ENCODE data around the gene CHMP2A.
"Not testable (repeated sequence)": the region's sequence is repeated elsewhere in the genome, so short reads cannot be mapped to it uniquely, and the experiment has no call there.

The CHMP2A gene

GRCh38 chr19:58547323-58548312, 7.3 kb downstream of the CHMP2A start:
- no peak overlapping the region for H3K4me3 ChIP-seq (ENCODE audit: low read depth, low read length)
- DNase-seq (ENCODE audit: low read depth), result no peak
- no peak for TF ChIP-seq CTCF (IDR thresholded peaks at IDR 0.05; ENCODE audit: control insufficient read depth, extremely low read depth, insufficient read depth)

DNA sequence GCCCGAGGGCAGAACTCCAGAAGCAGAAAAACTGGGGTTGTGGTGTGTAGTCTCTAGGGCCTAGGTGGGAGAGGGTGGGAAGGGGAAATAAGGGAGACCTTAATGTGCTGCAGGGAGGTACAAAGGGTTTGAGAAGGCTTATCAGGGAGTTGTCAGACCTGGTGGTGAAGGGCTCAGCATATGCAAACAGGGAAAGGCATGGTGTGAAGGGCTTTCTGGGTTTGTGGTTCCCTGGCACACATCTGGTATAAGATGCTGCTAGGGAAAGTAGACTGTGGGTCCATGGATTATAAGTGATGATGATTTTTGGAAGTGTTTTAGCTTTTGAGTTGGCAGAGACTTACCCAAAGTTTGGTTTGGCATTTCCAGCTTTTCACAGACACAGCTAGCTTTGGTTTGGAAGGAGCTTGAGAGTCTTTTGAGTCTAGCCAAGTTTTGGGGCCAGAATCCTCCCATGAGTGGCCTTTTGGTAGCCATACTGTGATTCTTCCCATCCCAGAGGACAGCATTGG, 8.8 kb downstream of the CHMP2A start:
- peak overlapping the region; percentile 94 for H3K4me3 ChIP-seq (ENCODE audit: low read depth, low read length)
- DNase-seq (ENCODE audit: low read depth), result no peak
- TF ChIP-seq CTCF (IDR thresholded peaks at IDR 0.05; ENCODE audit: control insufficient read depth, extremely low read depth, insufficient read depth), result no peak

DNA sequence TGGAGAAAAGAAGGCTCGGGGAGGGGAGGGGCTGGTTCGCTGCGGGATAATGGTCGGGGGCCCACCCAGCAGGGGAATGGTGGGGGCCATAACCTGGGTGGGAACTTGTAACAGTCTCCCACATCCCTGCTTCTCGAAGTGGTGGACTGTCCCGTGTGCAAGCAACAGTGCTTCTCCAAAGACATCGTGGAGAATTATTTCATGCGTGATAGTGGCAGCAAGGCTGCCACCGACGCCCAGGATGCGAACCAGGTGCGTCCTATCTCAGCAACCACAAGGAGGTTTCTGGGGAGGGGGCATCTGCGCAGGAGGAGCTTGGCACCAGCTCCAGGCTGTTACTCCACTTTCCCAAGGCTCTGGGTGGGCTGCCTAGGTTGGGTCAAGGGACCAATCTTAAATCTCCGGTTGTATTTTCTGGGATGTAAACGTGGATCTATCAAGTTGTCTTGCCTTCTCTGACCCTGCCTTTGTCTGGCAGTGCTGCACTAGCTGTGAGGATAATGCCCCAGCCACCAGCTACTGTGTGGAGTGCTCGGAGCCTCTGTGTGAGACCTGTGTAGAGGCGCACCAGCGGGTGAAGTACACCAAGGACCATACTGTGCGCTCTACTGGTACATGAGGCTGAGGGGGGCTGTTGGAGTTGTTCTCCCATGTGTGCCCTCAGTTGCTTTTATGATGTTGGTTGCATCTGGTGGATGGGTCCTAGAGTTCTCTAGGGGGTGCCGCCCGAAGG, 9.5 kb downstream of the CHMP2A start:
- TF ChIP-seq CTCF (IDR thresholded peaks at IDR 0.05; ENCODE audit: control insufficient read depth, extremely low read depth, insufficient read depth), result no peak
- DNase-seq (ENCODE audit: low read depth), result no peak
- H3K4me3 ChIP-seq (ENCODE audit: low read depth, low read length), result peak overlapping the region; percentile 94

GRCh38 chr19:58544591-58545285, 10.2 kb downstream of the CHMP2A start:
- DNase-seq (ENCODE audit: low read depth), result no peak
- H3K4me3 ChIP-seq (ENCODE audit: low read depth, low read length), result peak overlapping the region; percentile 94
- no peak for TF ChIP-seq CTCF (IDR thresholded peaks at IDR 0.05; ENCODE audit: control insufficient read depth, extremely low read depth, insufficient read depth)

DNA sequence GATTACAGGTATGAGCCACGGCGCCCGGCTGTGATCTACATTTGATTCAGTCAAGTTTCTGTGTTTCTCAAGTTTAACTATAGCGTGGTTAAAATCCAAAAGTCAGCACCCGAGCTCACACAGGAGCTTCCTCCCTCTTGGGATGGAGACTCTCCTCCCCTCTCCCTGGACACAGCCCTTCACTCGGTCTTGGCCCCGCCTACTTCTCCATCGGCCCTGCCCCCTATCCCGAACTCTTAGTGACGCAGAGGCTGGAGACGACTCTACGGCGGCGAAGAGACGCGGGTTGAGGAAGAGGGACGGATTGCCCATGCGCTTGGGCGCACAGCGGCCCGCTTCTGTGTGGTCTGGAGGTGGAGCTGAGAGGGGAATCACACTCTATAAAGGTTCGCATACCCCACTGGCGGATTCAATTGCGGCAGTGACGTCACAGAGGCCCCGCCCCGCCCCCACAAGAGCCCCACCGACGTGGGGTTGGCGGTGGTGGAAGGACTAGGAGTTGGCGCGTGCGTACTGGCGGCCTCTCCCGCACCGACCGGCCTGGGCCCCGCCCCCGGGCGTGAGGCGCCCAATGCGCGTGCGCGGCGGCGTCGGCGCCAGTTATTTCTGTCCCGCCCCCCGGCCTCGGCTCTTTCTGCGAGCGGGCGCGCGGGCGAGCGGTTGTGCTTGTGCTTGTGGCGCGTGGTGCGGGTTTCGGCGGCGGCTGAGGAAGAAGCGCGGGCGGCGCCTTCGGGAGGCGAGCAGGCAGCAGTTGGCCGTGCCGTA, 10.9 kb downstream of the CHMP2A start, which contains the start of gene TRIM28:
Gene TRIM28, plus strand, starts transcription at position 239 of the 765 bp plus-strand sequence. CDS start 694 bp downstream, outside the sequence.
- DNase-seq (ENCODE audit: low read depth), result peak; percentile 92
- no peak for TF ChIP-seq CTCF (IDR thresholded peaks at IDR 0.05; ENCODE audit: control insufficient read depth, extremely low read depth, insufficient read depth)
- H3K4me3 ChIP-seq (ENCODE audit: low read depth, low read length), result peak within 1 kb of the TSS; percentile 94

DNA sequence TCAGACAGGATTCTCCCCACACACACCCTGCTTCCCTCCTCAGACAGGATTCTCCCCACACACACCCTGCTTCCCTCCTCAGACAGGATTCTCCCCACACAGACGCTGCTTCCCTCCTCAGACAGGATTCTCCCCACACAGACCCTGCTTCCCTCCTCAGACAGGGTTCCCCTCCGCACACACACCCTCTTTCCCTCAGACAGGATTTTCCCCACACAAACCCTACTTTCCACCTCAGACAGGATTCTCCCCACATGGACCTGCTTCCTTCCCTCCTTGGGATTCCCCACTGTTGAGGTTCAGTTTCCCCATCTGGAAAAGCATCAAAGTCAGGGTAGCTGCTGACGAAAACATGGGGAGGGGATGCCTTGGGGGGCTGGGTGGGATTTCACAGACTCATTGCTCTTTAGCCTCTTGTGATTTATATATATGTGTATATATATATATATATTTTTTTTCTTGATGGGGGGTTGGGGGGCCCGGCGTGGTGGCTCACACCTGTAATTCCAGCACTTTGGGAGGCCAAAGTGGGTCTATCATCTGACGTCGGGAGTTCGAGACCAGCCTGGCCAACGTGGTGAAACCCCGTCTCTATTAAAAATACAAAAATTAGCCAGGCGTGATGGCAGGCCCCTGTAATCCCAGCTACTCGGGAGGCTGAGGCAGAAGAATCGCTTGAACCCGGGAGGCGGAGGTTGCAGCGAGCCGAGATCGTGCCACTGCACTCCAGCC, 12.1 kb downstream of the CHMP2A start:
- not testable (repeated sequence) for DNase-seq (ENCODE audit: low read depth)
- H3K4me3 ChIP-seq (ENCODE audit: low read depth, low read length), result peak overlapping the region; percentile 94; the same call in 1 of the 2 replicates

DNA sequence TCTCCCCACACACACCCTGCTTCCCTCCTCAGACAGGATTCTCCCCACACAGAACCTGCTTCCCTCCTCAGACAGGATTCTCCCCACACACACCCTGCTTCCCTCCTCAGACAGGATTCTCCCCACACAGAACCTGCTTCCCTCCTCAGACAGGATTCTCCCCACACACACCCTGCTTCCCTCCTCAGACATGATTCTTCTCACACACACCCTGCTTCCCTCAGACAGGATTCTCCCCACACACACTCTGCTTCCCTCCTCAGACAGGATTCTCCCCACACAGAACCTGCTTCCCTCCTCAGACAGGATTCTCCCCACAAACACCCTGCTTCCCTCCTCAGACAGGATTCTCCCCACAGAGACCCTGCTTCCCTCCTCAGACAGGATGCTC, 15.7 kb downstream of the CHMP2A start:
- DNase-seq (ENCODE audit: low read depth); H3K4me3 ChIP-seq (ENCODE audit: low read depth, low read length): not testable (repeated sequence)
